ENCODE data around the gene PGD.

DNA sequence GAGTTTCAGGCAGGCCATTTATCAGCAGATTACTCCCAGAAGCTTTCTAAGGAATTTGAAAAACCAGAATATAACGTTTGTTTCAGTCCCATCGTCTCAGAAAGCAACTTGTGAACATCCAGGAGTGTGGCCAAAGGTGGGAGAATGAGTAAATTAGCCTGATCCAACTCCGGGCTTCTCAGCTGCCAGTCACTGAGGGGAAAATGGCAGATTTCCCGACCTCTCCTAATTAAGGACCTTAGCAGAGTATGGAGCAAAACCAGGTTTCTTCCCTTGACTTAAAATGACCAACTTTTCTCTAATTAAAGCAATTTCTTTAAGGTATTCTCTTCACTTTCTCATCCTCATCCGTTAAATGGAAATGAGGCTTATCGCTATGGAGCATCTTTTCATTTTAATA lies 52.0 kb downstream of the PGD start:
- TF ChIP-seq, protein P1, sequence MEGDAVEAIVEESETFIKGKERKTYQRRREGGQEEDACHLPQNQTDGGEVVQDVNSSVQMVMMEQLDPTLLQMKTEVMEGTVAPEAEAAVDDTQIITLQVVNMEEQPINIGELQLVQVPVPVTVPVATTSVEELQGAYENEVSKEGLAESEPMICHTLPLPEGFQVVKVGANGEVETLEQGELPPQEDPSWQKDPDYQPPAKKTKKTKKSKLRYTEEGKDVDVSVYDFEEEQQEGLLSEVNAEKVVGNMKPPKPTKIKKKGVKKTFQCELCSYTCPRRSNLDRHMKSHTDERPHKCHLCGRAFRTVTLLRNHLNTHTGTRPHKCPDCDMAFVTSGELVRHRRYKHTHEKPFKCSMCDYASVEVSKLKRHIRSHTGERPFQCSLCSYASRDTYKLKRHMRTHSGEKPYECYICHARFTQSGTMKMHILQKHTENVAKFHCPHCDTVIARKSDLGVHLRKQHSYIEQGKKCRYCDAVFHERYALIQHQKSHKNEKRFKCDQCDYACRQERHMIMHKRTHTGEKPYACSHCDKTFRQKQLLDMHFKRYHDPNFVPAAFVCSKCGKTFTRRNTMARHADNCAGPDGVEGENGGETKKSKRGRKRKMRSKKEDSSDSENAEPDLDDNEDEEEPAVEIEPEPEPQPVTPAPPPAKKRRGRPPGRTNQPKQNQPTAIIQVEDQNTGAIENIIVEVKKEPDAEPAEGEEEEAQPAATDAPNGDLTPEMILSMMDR (IDR thresholded peaks at IDR 0.05; ENCODE audit: insufficient read depth, low read length, poor library complexity, severe bottlenecking) = no peak
- TF ChIP-seq EZH2phosphoT487 (conservative IDR thresholded peaks at IDR 0.05; ENCODE audit: low read length) = no peak

Data from SU-DHL-6 (cell line).